Smooth muscle cell (in vitro differentiated cells): ENCODE measurements around the gene SCFD2. TPM values are rescaled to one million over a fixed set of nuclear protein-coding genes. Genes with fewer than 3 reads are reported as not detected.

Experiments
- DNase-seq: peaks from one replicate; lab custom pipeline; 2025; ENCODE audit not compliant: unreplicated experiment; lab: John Stamatoyannopoulos, UW
- H2AFZ ChIP-seq: fragments of 200-600 bp; sonication (generic); 2 replicates; pipeline ENCODE4 v1.6.0; 2016; ENCODE audit warnings: antibody characterized with exemption, low read depth, mild to moderate bottlenecking
- H3F3A ChIP-seq: fragments of 200-600 bp; sonication (generic); 2 replicates; pipeline ENCODE4 v1.6.0; 2017; ENCODE audit warnings: antibody characterized with exemption, low read depth
- H3K27ac ChIP-seq: fragments of 200-600 bp; sonication (generic); 2 replicates; pipeline ENCODE4 v1.5.1; 2016; ENCODE audit warnings: low read depth, mild to moderate bottlenecking
- H3K27me3 ChIP-seq: fragments of 200-600 bp; sonication (generic); 2 replicates; pipeline ENCODE4 v1.6.1; 2016; ENCODE audit warnings: low read depth, mild to moderate bottlenecking
- H3K36me3 ChIP-seq: fragments of 200-600 bp; sonication (generic); 2 replicates; pipeline ENCODE4 v1.5.1; 2016; ENCODE audit warnings: low read depth
- H3K4me1 ChIP-seq: fragments of 200-600 bp; sonication (generic); 2 replicates; pipeline ENCODE4 v1.5.1; 2016; ENCODE audit warnings: low read depth
- H3K4me2 ChIP-seq: fragments of 200-600 bp; sonication (generic); 2 replicates; pipeline ENCODE4 v1.6.0; 2016; ENCODE audit warnings: mild to moderate bottlenecking
- H3K4me3 ChIP-seq: fragments of 200-600 bp; sonication (generic); 2 replicates; pipeline ENCODE4 v1.5.1; 2016; ENCODE audit warnings: mild to moderate bottlenecking
- H3K79me2 ChIP-seq: fragments of 200-600 bp; sonication (generic); 2 replicates; pipeline ENCODE4 v1.6.0; 2016; ENCODE audit warnings: low read depth, mild to moderate bottlenecking
- H3K9ac ChIP-seq: fragments of 200-600 bp; sonication (generic); 2 replicates; pipeline ENCODE4 v1.6.0; 2016; ENCODE audit warnings: low read depth
- H3K9me3 ChIP-seq: fragments of 200-600 bp; sonication (generic); replicated peaks from 2 replicates; pipeline ENCODE4 v1.5.1; 2016; ENCODE audit warnings: low read depth
- H4K20me1 ChIP-seq: fragments of 200-600 bp; sonication (generic); 2 replicates; pipeline ENCODE4 v1.6.0; 2016; ENCODE audit warnings: low read depth
- WGBS: methylation state at CpG from one replicate; pipeline ENCODE4 v1.1.7; 2016; ENCODE audit warnings: low lambda C conversion rate; 5-methylcytosine and 5-hydroxymethylcytosine counted together
- polyA plus RNA-seq: library from polyadenylated mRNA; unstranded; fragments of >200 nt; fragmentation: Nextera tagmentation; extraction: Ambion mirVana; gene quantifications from 2 replicates; pipeline ENCODE4 v1.2.1, GENCODE V29; 2016
- total RNA-seq: library from RNA; depleted of rRNA; stranded (reverse); fragments of >200 nt; gene quantifications from 2 replicates; pipeline ENCODE4 v1.2.3, GENCODE V29; 2014
- TF ChIP-seq, protein P1 (sequence below): fragments of 200-600 bp; sonication (generic); IDR thresholded peaks from 2 replicates; pipeline ENCODE4 v1.5.1; 2017; ENCODE audit warnings: borderline replicate concordance, mild to moderate bottlenecking, antibody characterized with exemption; ENCODE audit not compliant: insufficient read depth, poor library complexity, severe bottlenecking

The SCFD2 gene
- total and polyA plus RNA-seq, 2 experiments from 2014 or later, result 7.8 to 11.4 TPM

GRCh38 chr4:53161787-53162433, 204.0 kb downstream of the SCFD2 start:
- no peaks in the 10 kb centered on the region for H3K4me1 ChIP-seq
- H2AFZ ChIP-seq, result no peak overlapping the region
- H4K20me1 ChIP-seq, result no peaks in the 10 kb centered on the region
- no peak overlapping the region for H3K27ac ChIP-seq
- H3K79me2 ChIP-seq, result no peaks in the 10 kb centered on the region
- TF ChIP-seq, protein P1, sequence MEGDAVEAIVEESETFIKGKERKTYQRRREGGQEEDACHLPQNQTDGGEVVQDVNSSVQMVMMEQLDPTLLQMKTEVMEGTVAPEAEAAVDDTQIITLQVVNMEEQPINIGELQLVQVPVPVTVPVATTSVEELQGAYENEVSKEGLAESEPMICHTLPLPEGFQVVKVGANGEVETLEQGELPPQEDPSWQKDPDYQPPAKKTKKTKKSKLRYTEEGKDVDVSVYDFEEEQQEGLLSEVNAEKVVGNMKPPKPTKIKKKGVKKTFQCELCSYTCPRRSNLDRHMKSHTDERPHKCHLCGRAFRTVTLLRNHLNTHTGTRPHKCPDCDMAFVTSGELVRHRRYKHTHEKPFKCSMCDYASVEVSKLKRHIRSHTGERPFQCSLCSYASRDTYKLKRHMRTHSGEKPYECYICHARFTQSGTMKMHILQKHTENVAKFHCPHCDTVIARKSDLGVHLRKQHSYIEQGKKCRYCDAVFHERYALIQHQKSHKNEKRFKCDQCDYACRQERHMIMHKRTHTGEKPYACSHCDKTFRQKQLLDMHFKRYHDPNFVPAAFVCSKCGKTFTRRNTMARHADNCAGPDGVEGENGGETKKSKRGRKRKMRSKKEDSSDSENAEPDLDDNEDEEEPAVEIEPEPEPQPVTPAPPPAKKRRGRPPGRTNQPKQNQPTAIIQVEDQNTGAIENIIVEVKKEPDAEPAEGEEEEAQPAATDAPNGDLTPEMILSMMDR, result no peak
- H3K4me3 ChIP-seq, result no peak overlapping the region
- H3F3A ChIP-seq, result no peaks in the 10 kb centered on the region
- peaks cover 6% of the 10 kb centered on the region for H3K36me3 ChIP-seq
- no peak overlapping the region for H3K4me2 ChIP-seq
- WGBS, result 87% methylated on average over 1 of the region's 1 CpG
- no peaks in the 10 kb centered on the region for H3K27me3 ChIP-seq
- H3K9me3 ChIP-seq, result no peaks in the 10 kb centered on the region
- H3K9ac ChIP-seq, result no peak overlapping the region
- no peak for DNase-seq

DNA sequence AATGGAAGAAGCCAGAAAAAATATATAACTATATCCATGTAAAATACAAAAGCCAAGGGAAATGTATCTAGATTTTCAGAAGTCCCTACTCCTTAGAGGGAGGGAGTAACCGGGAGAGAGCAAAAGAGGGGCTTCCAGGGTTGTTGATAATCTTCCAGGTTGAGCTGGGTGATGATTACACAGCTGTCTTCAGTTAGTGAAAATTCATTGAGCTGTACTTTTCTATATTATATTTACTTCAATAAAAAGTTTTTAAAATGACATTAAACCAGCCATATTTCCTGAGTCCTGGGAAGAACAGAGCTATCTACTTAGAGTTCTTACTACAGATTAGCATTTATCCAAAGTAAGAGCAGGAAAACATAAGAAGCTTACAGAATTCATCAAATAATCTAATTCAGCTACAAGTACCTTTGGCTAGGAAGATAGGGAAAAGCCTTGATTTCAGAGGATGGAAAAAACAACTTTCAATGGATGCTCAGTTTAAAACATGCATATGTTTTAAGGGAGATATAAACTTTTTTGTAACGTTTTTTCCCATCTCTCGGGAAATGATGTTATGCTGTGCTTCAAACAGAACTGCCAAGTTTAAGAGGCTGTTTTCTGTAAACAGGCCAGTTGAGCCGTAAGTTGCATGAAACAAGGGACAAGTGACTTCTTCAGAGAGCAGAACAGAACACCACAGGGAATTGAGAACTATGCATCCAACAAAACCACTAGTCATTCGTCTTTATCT, 204.6 kb downstream of the SCFD2 start:
- WGBS, result 57% methylated on average over 5 of the region's 5 CpGs
- Histone ChIP-seq H3K9me3 (no peaks in the 10 kb centered on the region), H3K79me2 (no peaks in the 10 kb centered on the region), H4K20me1 (no peaks in the 10 kb centered on the region), H3K4me3 (no peak overlapping the region), H3K4me1 (no peaks in the 10 kb centered on the region), H3K4me2 (no peak overlapping the region), H3K27me3 (no peaks in the 10 kb centered on the region), H3K27ac (no peak overlapping the region), H3K9ac (no peak overlapping the region), H3F3A (no peaks in the 10 kb centered on the region), H3K36me3 (peaks cover 6% of the 10 kb centered on the region), H2AFZ (no peak overlapping the region)
- TF ChIP-seq, protein P1, result no peak
- no peak for DNase-seq

GRCh38 chr4:53156896-53157295, 209.0 kb downstream of the SCFD2 start:
- no peak for DNase-seq
- Histone ChIP-seq H3K27me3 (no peaks in the 10 kb centered on the region), H3K9me3 (no peaks in the 10 kb centered on the region), H3K27ac (no peak overlapping the region), H3K4me2 (no peak overlapping the region), H3K4me3 (no peak overlapping the region), H2AFZ (no peak overlapping the region), H4K20me1 (no peaks in the 10 kb centered on the region), H3K9ac (no peak overlapping the region), H3K79me2 (no peaks in the 10 kb centered on the region), H3K4me1 (no peaks in the 10 kb centered on the region), H3K36me3 (no peaks in the 10 kb centered on the region), H3F3A (no peaks in the 10 kb centered on the region)
- WGBS, result 85% methylated on average over 3 of the region's 3 CpGs
- TF ChIP-seq, protein P1, result no peak

- no peaks in the 10 kb centered on the region for H3F3A ChIP-seq
- H4K20me1 ChIP-seq, result no peaks in the 10 kb centered on the region
- H3K79me2 ChIP-seq, result no peaks in the 10 kb centered on the region
- H3K4me3 ChIP-seq, result no peak overlapping the region
- H3K9me3 ChIP-seq, result no peaks in the 10 kb centered on the region
- H3K36me3 ChIP-seq, result no peaks in the 10 kb centered on the region
- no peaks in the 10 kb centered on the region for H3K4me1 ChIP-seq
- no peaks in the 10 kb centered on the region for H3K27me3 ChIP-seq
- 93% methylated on average over 2 of the region's 2 CpGs for WGBS
- TF ChIP-seq, protein P1, result no peak
- no peak overlapping the region for H2AFZ ChIP-seq
- H3K27ac ChIP-seq, result no peak overlapping the region
- no peak overlapping the region for H3K4me2 ChIP-seq
- no peak overlapping the region for H3K9ac ChIP-seq
- DNase-seq, result no peak
Observed at GRCh38 chr4:53152467-53152866, 213.4 kb downstream of the SCFD2 start.
